Sigmoid colon (tissue), 4 donors: ENCODE data around the gene ZNF700.

ENCODE experiments used
- POLR2AphosphoS5 ChIP-seq, 4 donors: sonication (generic); formaldehyde crosslinking; IDR thresholded peaks; one replicate each; pipeline ENCODE4 v1.6.1; 2017; ENCODE audit warnings: antibody characterized with exemption in 4 of 4
- TF ChIP-seq, protein P1 (sequence below), 4 experiments: fragments of 450-650 bp in 3 of 4; fragments of 200-600 bp in 1 of 4; IDR thresholded peaks; one replicate each; pipeline ENCODE4 v1.5.1; 2016 to 2019; ENCODE audit warnings: antibody characterized with exemption in 4 of 4, mild to moderate bottlenecking in 3 of 4, moderate library complexity in 2 of 4

DNA sequence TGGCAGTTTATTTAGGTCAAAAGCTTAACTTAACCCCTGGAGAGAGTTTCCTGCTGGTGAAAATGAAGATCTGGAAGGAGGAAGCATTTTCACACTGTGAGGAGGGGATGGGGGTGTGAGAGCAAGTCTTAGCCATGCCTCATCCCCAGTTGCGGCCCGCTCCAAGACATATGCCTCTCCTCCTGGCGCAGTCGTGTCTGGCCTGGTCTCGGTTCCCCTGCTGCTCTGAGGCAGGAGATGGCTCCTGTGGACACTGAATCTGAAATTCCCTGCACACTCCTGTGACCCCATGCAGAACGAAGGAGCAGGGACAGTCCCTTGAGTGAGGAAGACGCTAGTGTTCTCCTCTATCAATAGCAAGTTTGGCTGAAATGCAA, 37.7 kb upstream of the ZNF700 start:
- TF ChIP-seq, protein P1, sequence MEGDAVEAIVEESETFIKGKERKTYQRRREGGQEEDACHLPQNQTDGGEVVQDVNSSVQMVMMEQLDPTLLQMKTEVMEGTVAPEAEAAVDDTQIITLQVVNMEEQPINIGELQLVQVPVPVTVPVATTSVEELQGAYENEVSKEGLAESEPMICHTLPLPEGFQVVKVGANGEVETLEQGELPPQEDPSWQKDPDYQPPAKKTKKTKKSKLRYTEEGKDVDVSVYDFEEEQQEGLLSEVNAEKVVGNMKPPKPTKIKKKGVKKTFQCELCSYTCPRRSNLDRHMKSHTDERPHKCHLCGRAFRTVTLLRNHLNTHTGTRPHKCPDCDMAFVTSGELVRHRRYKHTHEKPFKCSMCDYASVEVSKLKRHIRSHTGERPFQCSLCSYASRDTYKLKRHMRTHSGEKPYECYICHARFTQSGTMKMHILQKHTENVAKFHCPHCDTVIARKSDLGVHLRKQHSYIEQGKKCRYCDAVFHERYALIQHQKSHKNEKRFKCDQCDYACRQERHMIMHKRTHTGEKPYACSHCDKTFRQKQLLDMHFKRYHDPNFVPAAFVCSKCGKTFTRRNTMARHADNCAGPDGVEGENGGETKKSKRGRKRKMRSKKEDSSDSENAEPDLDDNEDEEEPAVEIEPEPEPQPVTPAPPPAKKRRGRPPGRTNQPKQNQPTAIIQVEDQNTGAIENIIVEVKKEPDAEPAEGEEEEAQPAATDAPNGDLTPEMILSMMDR (IDR thresholded peaks at IDR 0.05), result no peak
- no peak for TF ChIP-seq POLR2AphosphoS5 (IDR thresholded peaks at IDR 0.05)
